Esophagus squamous epithelium (tissue), 4 donors: ENCODE measurements around the gene LCA5L.
A peak's percentile ranks its signal among the peaks of the same experiment; 100 is the strongest.

Experiments
- CTCF ChIP-seq, 6 experiments: fragments of 450-650 bp in 4 of 6; fragments of 200-600 bp in 2 of 6; sonication (generic) in 2 of 6; IDR thresholded peaks; one replicate each; pipeline ENCODE4 v1.5.1; 2016 to 2019; ENCODE audit warnings: antibody characterized with exemption in 6 of 6, mild to moderate bottlenecking in 4 of 6, moderate library complexity in 4 of 6
- POLR2A ChIP-seq, 4 donors: fragments of 450-650 bp; IDR thresholded peaks; one replicate each; pipeline ENCODE4 v1.6.1; 2017; ENCODE audit warnings: antibody characterized with exemption in 4 of 4, mild to moderate bottlenecking in 4 of 4, moderate library complexity in 3 of 4

- TF ChIP-seq CTCF (IDR thresholded peaks at IDR 0.05) (peak in 4 of 6 experiments; percentile 4 to 26 (median 18)), POLR2A (IDR thresholded peaks at IDR 0.05) (peak in 3 of 4 donors; percentile 39 to 62 (median 60))
Measured at GRCh38 chr21:39445321-39446269, at the start of gene LCA5L.
